HG02852 (cell line): ENCODE measurements around the gene RPS5.

Source experiments
- ATAC-seq: cut with Tn5 transposase; IDR thresholded peaks from one replicate; pipeline ENCODE4 v1.9.1; 2021; ENCODE audit warnings: mild to moderate bottlenecking, moderate library complexity; ENCODE audit not compliant: unreplicated experiment

Gene RPS5

GRCh38 chr19:58381460-58382212, 5.4 kb upstream of the RPS5 start:
- no peak for ATAC-seq

- ATAC-seq: no peak
Measured at GRCh38 chr19:58382997-58383603, 4.0 kb upstream of the RPS5 start.

GRCh38 chr19:58385313-58385890, 1.7 kb upstream of the RPS5 start:
- no peak for ATAC-seq

- peak; percentile 5 for ATAC-seq
Measured at GRCh38 chr19:58385891-58386575, 1.0 kb upstream of the RPS5 start.

- ATAC-seq: no peak
Measured at GRCh38 chr19:58387338-58388174, 487 bp downstream of the RPS5 start.

GRCh38 chr19:58388175-58388526, 1.1 kb downstream of the RPS5 start:
- ATAC-seq: no peak

GRCh38 chr19:58392945-58393724, 6.1 kb downstream of the RPS5 start:
- ATAC-seq: no peak

GRCh38 chr19:58393725-58394033, 6.6 kb downstream of the RPS5 start:
- ATAC-seq: no peak

- ATAC-seq: no peak
Measured at GRCh38 chr19:58394821-58395219, 7.8 kb downstream of the RPS5 start.

GRCh38 chr19:58395220-58395978, 8.3 kb downstream of the RPS5 start, which contains the start of gene RNF225:
Gene RNF225 (plus strand): TSS chr19:58395656. CDS start chr19:58396090, 434 bp downstream.
- ATAC-seq: no peak

- ATAC-seq: no peak
Measured at GRCh38 chr19:58395979-58396627, 9.0 kb downstream of the RPS5 start.

- ATAC-seq: no peak
Measured at GRCh38 chr19:58396691-58397532, 9.8 kb downstream of the RPS5 start.

- ATAC-seq: no peak
Measured at GRCh38 chr19:58397533-58398037, 10.5 kb downstream of the RPS5 start.

- ATAC-seq: no peak
Measured at GRCh38 chr19:58398087-58398486, 11.0 kb downstream of the RPS5 start.

GRCh38 chr19:58398545-58398944, 11.5 kb downstream of the RPS5 start:
- no peak for ATAC-seq

- no peak for ATAC-seq
Measured at GRCh38 chr19:58399903-58400302, 12.8 kb downstream of the RPS5 start.

- no peak for ATAC-seq
Measured at GRCh38 chr19:58400316-58400915, 13.3 kb downstream of the RPS5 start.
